Endodermal cell (in vitro differentiated cells): ENCODE data around the gene APOC3. TPM values are rescaled to one million over a fixed set of nuclear protein-coding genes. Genes with fewer than 3 reads are reported as not detected.

Source experiments
- DNase-seq: peaks from one replicate; pipeline ENCODE4 v3.0.0-alpha.2; 2017
- H3K27ac ChIP-seq: 2 replicates; pipeline ENCODE4 v1.5.1; 2013; ENCODE audit warnings: mild to moderate bottlenecking, low read depth, low read length, moderate library complexity
- H3K27me3 ChIP-seq: 2 replicates; pipeline ENCODE4 v1.6.1; 2013; ENCODE audit warnings: mild to moderate bottlenecking, low read length, moderate library complexity; ENCODE audit not compliant: insufficient read depth, control insufficient read depth, poor library complexity, severe bottlenecking
- H3K36me3 ChIP-seq: 2 replicates; pipeline ENCODE4 v1.7.0; 2013; ENCODE audit warnings: mild to moderate bottlenecking, low read length, moderate library complexity; ENCODE audit not compliant: control insufficient read depth, insufficient read depth
- H3K4me1 ChIP-seq: one replicate; pipeline ENCODE4 v1.7.0; 2013; ENCODE audit warnings: low read length; ENCODE audit not compliant: control insufficient read depth, insufficient read depth
- H3K4me3 ChIP-seq: 2 replicates; pipeline ENCODE4 v1.5.1; 2013; ENCODE audit warnings: mild to moderate bottlenecking, low read length, moderate library complexity
- H3K9ac ChIP-seq: 2 replicates; pipeline ENCODE4 v1.6.1; 2013; ENCODE audit warnings: mild to moderate bottlenecking, low read length, moderate library complexity; ENCODE audit not compliant: poor library complexity, severe bottlenecking; ENCODE audit errors: extremely low read depth
- H3K9me3 ChIP-seq: 2 replicates; pipeline ENCODE4 v1.6.1; 2013; ENCODE audit warnings: mild to moderate bottlenecking, low read length, moderate library complexity; ENCODE audit not compliant: control insufficient read depth
- H3K27ac Mint-ChIP-seq: 2 replicates; pipeline ENCODE4 v1.8.0; 2020; ENCODE audit warnings: mixed read lengths
- H3K27me3 Mint-ChIP-seq: 2 replicates; pipeline ENCODE4 v1.8.0; 2021; ENCODE audit warnings: mild to moderate bottlenecking, mixed read lengths; ENCODE audit not compliant: insufficient read depth
- H3K36me3 Mint-ChIP-seq: 2 replicates; pipeline ENCODE4 v1.8.0; 2020; ENCODE audit warnings: low read depth, mixed read lengths
- H3K4me1 Mint-ChIP-seq: 2 replicates; pipeline ENCODE4 v1.8.0; 2020; ENCODE audit warnings: mixed read lengths
- H3K4me3 Mint-ChIP-seq: 2 replicates; pipeline ENCODE4 v1.8.0; 2020; ENCODE audit warnings: mild to moderate bottlenecking, moderate library complexity, mixed read lengths
- H3K9me3 Mint-ChIP-seq: 2 replicates; pipeline ENCODE4 v1.8.0; 2020; ENCODE audit warnings: mild to moderate bottlenecking, mixed read lengths
- WGBS, 2 experiments: methylation state at CpG; one replicate each; pipeline versions ENCODE4 v1.1.5 to v1.1.7; 2013; ENCODE audit warnings: missing lambda C conversion rate in 2 of 2, mixed read lengths in 1 of 2; ENCODE audit not compliant: insufficient coverage in 1 of 2, insufficient read length in 1 of 2; 5-methylcytosine and 5-hydroxymethylcytosine counted together
- total RNA-seq, 2 donors: library from RNA; stranded (reverse); fragmentation: NEBNext Ultra II Directional in 1 of 2; extraction: Animal tissue kit (Norgen Biotek cat#: 25700) in 1 of 2; gene quantifications; 2 replicates in 1 of 2; 3 replicates in 1 of 2; pipeline ENCODE4 v1.2.1, GENCODE V29; 2021
- TF ChIP-seq, protein P1 (sequence below): fragments of 200-600 bp; sonication (generic); conservative IDR thresholded peaks from 2 replicates; pipeline ENCODE4 v1.5.0; 2021; ENCODE audit warnings: antibody characterized with exemption, mild to moderate bottlenecking

APOC3 gene
- total RNA-seq, 2 donors from 2014 or later = not detected

GRCh38 chr11:116843661-116844060 lies 14.0 kb downstream of the APOC3 start:
- WGBS, 2 experiments = 93% methylated on average over 6 to 9 of the region's 9 CpGs
- no peak overlapping the region for H3K27ac ChIP-seq
- no peak overlapping the region for H3K9ac ChIP-seq
- Mint-ChIP-seq H3K4me3 (no peak overlapping the region), H3K27ac (no peak overlapping the region), H3K36me3 (peaks cover 43% of the 10 kb centered on the region), H3K4me1 (peaks cover 37% of the 10 kb centered on the region), H3K27me3 (no peaks in the 10 kb centered on the region), H3K9me3 (no peaks in the 10 kb centered on the region)
- peaks cover 14% of the 10 kb centered on the region for H3K4me1 ChIP-seq
- DNase-seq = no peak
- TF ChIP-seq, protein P1, sequence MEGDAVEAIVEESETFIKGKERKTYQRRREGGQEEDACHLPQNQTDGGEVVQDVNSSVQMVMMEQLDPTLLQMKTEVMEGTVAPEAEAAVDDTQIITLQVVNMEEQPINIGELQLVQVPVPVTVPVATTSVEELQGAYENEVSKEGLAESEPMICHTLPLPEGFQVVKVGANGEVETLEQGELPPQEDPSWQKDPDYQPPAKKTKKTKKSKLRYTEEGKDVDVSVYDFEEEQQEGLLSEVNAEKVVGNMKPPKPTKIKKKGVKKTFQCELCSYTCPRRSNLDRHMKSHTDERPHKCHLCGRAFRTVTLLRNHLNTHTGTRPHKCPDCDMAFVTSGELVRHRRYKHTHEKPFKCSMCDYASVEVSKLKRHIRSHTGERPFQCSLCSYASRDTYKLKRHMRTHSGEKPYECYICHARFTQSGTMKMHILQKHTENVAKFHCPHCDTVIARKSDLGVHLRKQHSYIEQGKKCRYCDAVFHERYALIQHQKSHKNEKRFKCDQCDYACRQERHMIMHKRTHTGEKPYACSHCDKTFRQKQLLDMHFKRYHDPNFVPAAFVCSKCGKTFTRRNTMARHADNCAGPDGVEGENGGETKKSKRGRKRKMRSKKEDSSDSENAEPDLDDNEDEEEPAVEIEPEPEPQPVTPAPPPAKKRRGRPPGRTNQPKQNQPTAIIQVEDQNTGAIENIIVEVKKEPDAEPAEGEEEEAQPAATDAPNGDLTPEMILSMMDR = no peak
- H3K36me3 ChIP-seq = peaks cover 31% of the 10 kb centered on the region
- no peaks in the 10 kb centered on the region for H3K9me3 ChIP-seq
- no peak overlapping the region for H3K4me3 ChIP-seq
- no peaks in the 10 kb centered on the region for H3K27me3 ChIP-seq

GRCh38 chr11:116844722-116845121 lies 15.0 kb downstream of the APOC3 start:
- Histone ChIP-seq H3K36me3 (peaks cover 38% of the 10 kb centered on the region), H3K27ac (no peak overlapping the region), H3K9me3 (no peaks in the 10 kb centered on the region), H3K4me3 (no peak overlapping the region), H3K9ac (no peak overlapping the region), H3K27me3 (no peaks in the 10 kb centered on the region), H3K4me1 (peaks cover 14% of the 10 kb centered on the region)
- Mint-ChIP-seq H3K27me3 (no peaks in the 10 kb centered on the region), H3K9me3 (no peaks in the 10 kb centered on the region), H3K4me3 (no peak overlapping the region), H3K27ac (no peak overlapping the region), H3K4me1 (peaks cover 29% of the 10 kb centered on the region), H3K36me3 (peaks cover 51% of the 10 kb centered on the region)
- WGBS, 2 experiments = 92 to 96% methylated on average over 3 to 4 of the region's 4 CpGs
- TF ChIP-seq, protein P1 = no peak
- DNase-seq = no peak

GRCh38 chr11:116847612-116848011 lies 17.9 kb downstream of the APOC3 start:
- peaks cover 13% of the 10 kb centered on the region for H3K4me1 Mint-ChIP-seq
- no peak overlapping the region for H3K4me3 ChIP-seq
- H3K4me1 ChIP-seq = peaks cover 14% of the 10 kb centered on the region
- peaks cover 57% of the 10 kb centered on the region for H3K36me3 Mint-ChIP-seq
- DNase-seq = no peak
- no peaks in the 10 kb centered on the region for H3K27me3 Mint-ChIP-seq
- no peak overlapping the region for H3K4me3 Mint-ChIP-seq
- WGBS, 2 experiments = 90 to 94% methylated on average over 3 to 4 of the region's 4 CpGs
- H3K27ac ChIP-seq = no peak overlapping the region
- H3K9me3 ChIP-seq = no peaks in the 10 kb centered on the region
- H3K27me3 ChIP-seq = no peaks in the 10 kb centered on the region
- H3K9me3 Mint-ChIP-seq = no peaks in the 10 kb centered on the region
- peaks cover 42% of the 10 kb centered on the region for H3K36me3 ChIP-seq
- H3K27ac Mint-ChIP-seq = no peak overlapping the region
- TF ChIP-seq, protein P1 = no peak
- no peak overlapping the region for H3K9ac ChIP-seq
